Measurements from ENCODE around the gene RUBCN.
"Not testable (repeated sequence)": the region's sequence is repeated elsewhere in the genome, so short reads cannot be mapped to it uniquely, and the experiment has no call there.

Gene RUBCN

DNA sequence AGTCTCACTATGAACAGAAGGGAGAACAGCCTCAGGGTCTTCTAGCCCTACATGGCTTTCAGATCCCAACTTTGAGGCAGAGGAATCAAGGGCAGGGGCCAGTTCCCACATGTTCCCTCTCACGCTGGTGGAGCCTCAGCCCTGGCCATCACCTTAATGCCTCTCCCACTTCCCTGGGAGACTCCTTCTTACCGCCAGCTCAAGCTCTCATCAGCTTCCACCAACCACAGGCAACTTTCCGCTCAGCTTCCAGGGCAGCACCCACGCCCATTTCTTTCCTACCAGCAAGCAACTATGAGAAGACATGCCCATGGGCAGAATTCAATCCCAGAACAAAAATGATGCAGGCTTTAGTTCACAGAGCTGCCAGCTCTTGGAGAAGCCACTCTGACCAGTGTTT, 63.5 kb downstream of the RUBCN start:
- no peak for TF ChIP-seq SP1 (IDR thresholded peaks at IDR 0.05)
- no peak for TF ChIP-seq CTBP1 (IDR thresholded peaks at IDR 0.05; ENCODE audit: borderline replicate concordance)
- ChIA-PET CTCF (no interaction called here), POLR2A (no interaction called here)
- DNase-seq (ENCODE audit: extremely low spot score), result no peak

DNA sequence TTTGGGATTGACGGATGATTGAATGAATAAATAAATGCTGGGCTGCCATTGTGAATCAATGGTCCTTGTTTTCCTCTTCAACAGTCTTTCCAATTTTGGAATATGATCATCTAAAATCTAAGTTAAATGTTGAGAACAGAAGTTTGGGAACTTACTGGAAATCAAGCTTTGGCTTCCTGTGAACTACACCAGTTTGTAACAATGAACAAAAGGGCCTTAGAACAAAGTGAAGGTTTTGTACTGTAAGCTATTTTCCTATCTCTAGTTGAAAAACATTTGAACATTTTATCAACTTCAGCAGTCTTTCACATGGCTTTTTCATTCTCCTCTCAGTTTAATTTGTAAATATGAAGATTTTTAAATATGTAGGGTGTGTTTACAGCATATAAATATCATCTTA, 66.3 kb downstream of the RUBCN start:
- DNase-seq (ENCODE audit: extremely low spot score), result no peak
- POLR2A ChIA-PET, result no interaction called here
- CTCF ChIA-PET, result no interaction called here
- TF ChIP-seq FOXA1 (IDR thresholded peaks at IDR 0.05), result no peak
- TF ChIP-seq HDGF (IDR thresholded peaks at IDR 0.05; ENCODE audit: borderline replicate concordance), result no peak
- no peak for TF ChIP-seq SUZ12 (IDR thresholded peaks at IDR 0.05)
- TF ChIP-seq BHLHE40 (IDR thresholded peaks at IDR 0.05; ENCODE audit: borderline replicate concordance), result no peak

DNA sequence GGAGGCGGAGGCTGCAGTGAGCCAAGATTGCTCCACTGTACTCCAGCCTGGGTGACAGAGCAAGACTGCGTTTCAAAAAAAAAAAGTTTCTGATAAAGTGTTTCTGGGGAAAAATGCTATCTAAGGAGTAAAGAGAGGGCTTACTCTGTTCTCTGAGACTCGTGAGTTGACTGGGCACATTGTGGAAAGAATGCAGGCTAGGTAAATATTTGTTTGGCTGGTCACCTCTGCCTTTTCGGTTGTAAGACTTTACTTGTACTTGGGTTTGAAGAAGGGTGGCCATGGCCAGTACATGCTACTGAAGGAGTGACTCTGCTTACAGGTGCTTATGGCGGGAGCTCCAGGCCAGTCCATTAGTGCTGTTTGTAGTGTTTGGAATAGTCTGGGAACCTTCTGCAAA, 68.7 kb downstream of the RUBCN start:
- TF ChIP-seq PKNOX1 (IDR thresholded peaks at IDR 0.05), result no peak
- no peak for TF ChIP-seq CTBP1 (IDR thresholded peaks at IDR 0.05; ENCODE audit: borderline replicate concordance)
- no peak for TF ChIP-seq ZNF384 (IDR thresholded peaks at IDR 0.05)
- no peak for TF ChIP-seq FOXM1 (IDR thresholded peaks at IDR 0.05; ENCODE audit: borderline replicate concordance)
- TF ChIP-seq SP1 (IDR thresholded peaks at IDR 0.05), result no peak
- no peak for TF ChIP-seq HDGF (IDR thresholded peaks at IDR 0.05; ENCODE audit: borderline replicate concordance)
- TF ChIP-seq ELF4 (IDR thresholded peaks at IDR 0.05), result no peak
- TF ChIP-seq FOXK2 (IDR thresholded peaks at IDR 0.05), result no peak
- no peak for TF ChIP-seq BHLHE40 (IDR thresholded peaks at IDR 0.05; ENCODE audit: borderline replicate concordance)
- TF ChIP-seq SUZ12 (IDR thresholded peaks at IDR 0.05), result no peak
- TF ChIP-seq TARDBP (IDR thresholded peaks at IDR 0.05), result no peak
- TF ChIP-seq ARNT (IDR thresholded peaks at IDR 0.05), result no peak
- no peak for TF ChIP-seq L3MBTL2 (conservative IDR thresholded peaks at IDR 0.05)
- TF ChIP-seq LEF1 (IDR thresholded peaks at IDR 0.05; ENCODE audit: borderline replicate concordance), result no peak
- CTCF ChIA-PET, result no interaction called here
- no peak for DNase-seq (ENCODE audit: extremely low spot score)
- POLR2A ChIA-PET, result no interaction called here

DNA sequence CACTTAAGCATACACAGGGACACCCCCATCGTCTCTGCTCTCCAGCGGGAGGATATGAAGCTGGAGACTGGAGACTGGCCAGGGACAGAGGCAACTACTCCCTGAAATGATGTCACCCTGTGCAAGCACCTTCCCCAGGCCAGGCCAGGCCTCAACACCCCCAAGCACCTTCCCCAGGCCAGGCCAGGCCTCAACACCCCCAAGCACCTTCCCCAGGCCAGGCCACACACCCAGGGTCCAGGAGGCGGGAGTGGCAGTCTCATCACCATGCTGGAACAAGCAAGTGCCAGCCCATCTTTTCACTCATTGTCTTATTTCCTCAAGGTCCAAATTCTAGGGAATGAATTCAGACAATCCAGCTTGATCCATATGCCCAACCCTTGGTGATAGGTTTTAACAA, 69.4 kb downstream of the RUBCN start:
- DNase-seq (ENCODE audit: extremely low spot score); CTCF ChIA-PET; POLR2A ChIA-PET: not testable (repeated sequence)

DNA sequence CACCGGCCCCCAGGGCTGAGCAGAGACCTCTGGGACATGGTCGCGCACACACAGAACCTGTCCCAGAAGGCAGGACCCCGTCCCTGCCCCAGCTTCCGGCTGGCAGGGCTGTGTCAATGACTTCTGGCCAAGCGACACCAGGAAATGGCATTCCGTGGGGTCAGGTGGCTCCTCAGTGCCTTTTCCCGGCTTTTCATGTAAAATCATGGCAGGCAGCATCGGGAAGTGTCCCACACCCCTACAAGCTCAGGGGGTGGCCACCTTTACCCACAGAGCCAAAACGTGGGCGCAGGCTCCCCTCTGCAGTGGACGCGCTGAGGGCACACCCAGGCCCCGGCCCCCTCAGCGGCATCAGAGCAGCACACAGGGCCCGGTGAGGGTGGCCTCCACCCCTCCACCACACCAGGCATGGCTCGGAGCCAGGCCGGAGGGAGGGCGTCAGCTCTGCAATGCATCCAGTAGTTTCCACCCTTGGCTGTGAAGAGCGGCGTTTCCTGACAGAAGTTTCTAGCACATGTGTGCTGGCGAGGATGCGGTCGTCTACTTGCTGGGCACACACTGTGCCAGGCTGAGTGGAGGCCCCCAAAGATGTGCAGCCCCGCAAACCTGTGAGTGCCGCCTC, 70.4 kb downstream of the RUBCN start:
- POLR2A ChIA-PET; DNase-seq (ENCODE audit: extremely low spot score); CTCF ChIA-PET: not testable (repeated sequence)

DNA sequence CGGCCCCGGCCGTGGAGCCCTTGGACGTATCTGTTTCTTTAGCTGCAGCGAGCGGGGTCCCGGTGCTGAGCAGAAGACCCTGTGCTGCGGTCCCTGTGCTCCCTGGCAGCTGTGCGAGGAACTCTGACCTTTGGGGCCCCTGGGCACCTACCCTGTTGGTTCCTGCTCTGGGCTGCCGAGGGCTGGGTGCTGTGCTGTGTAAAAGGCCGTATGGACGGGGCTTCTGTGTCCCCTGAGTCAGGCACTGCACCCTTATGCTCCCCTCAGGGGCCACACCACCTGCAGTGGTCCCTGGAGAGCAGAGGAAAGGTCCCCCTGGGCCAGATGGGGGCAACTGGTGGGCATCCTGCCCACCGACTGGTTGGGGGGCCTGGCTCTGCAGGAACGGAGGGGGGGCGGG, 71.2 kb downstream of the RUBCN start:
- CTCF ChIA-PET, POLR2A ChIA-PET: not testable (repeated sequence)

GRCh38 chr3:197665142-197665491, 71.6 kb downstream of the RUBCN start:
- DNase-seq (ENCODE audit: extremely low spot score); CTCF ChIA-PET: not testable (repeated sequence)

More for the DNA sequence above, 71.2 kb downstream of the RUBCN start:
- not testable (repeated sequence) for DNase-seq (ENCODE audit: extremely low spot score)

DNA sequence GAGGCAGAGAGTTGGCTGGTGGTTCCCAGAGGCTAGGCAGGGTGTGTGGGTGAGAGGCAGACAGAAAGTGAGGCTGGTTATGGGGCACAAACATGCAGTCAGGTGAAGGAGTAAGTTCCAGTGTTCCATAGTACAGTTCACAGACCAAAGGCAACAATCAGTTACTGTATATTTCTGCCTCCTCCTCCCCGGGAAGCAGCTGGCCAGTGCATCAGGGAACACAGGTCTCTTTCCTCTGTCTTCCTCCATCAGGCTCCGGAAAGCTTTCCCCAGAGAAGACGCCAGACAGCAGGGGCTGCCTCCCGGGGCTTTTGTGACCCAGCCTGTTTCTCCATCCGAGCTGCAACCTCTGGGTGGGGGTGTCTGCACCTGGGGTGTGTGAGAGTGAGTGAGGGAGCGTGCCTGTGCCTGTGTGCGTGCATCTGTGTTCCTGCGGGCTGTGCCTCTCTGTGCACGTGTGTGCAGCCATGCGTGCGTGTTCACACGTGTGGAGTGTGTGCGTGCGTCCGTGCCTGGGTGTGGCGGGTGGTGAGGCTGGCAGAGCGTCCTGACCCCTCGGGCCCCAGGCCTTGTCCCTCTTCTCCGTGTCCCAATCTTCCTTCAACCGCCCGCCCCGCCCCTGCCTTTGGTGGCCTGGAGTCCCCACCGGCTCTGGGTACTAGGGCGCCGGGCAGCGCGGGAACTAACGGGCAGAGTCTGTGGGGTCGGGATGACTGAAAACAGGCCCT, 72.1 kb downstream of the RUBCN start:
- POLR2A ChIA-PET; CTCF ChIA-PET; DNase-seq (ENCODE audit: extremely low spot score): not testable (repeated sequence)

More at GRCh38 chr3:197665142-197665491, 71.6 kb downstream of the RUBCN start:
- POLR2A ChIA-PET, result not testable (repeated sequence)

DNA sequence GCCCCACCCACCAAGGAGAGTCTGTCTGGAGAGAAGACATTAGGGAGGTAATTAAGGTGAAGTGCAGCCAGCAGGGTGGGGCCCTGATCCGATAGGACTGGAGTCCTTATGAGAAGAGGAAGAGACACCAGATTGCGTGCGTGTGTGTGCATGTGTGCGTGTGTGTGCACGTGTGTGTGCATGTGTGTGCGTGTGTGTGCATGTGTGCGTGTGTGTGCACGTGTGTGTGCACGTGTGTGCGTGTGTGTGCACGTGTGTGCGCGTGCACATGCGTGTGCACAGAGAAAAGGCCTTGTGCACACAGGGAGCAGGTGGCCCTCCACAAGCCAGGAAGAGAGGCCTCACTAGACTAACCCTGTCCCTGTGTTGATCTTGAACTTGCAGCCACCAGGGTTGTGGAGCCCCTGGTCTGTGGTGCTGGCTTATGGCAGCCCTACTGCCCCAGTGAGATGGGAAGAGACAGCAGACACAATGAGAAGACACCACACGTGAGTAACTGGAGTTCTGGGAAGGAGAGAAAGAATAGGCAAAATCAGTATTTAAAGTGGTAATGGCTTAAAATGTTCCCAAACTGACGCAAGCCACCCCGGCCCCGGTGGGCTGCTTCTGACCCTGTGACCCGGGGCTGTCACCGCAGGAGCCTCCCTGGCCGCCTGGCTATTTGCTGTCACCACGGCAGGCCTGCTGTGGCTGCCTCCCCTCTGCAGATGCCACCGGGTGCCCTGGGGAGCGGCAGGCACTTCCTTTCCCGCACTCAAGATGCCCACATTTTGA, 73.2 kb downstream of the RUBCN start:
- CTCF ChIA-PET; POLR2A ChIA-PET; DNase-seq (ENCODE audit: extremely low spot score): not testable (repeated sequence)

- CTCF ChIA-PET; DNase-seq (ENCODE audit: extremely low spot score); POLR2A ChIA-PET: not testable (repeated sequence)
Observed at GRCh38 chr3:197662352-197662751, 74.4 kb downstream of the RUBCN start.

DNA sequence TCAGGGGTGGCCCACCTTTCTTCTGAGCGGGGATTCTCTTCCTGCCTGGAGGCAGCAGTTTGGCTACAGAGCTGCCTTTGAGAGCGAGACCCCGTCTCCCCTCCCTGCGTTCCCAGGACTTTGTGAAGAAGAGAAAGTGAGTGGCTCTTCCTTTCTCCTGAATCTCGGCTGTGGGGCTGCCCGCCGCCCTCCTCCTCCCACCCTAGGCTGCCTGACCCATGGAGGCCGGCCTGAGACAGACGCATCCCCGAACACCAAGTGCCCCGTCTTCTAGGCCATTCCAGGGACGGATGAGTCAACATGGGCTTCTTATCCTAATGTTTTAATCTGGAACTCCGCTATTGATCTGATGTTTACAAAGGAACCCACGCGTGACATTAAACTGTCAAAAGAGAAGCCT, 74.8 kb downstream of the RUBCN start:
- DNase-seq (ENCODE audit: extremely low spot score); CTCF ChIA-PET: not testable (repeated sequence)

GRCh38 chr3:197661234-197661834, 75.4 kb downstream of the RUBCN start:
- POLR2A ChIA-PET; CTCF ChIA-PET; DNase-seq (ENCODE audit: extremely low spot score): not testable (repeated sequence)

More for the DNA sequence above, 74.8 kb downstream of the RUBCN start:
- POLR2A ChIA-PET, result not testable (repeated sequence)

DNA sequence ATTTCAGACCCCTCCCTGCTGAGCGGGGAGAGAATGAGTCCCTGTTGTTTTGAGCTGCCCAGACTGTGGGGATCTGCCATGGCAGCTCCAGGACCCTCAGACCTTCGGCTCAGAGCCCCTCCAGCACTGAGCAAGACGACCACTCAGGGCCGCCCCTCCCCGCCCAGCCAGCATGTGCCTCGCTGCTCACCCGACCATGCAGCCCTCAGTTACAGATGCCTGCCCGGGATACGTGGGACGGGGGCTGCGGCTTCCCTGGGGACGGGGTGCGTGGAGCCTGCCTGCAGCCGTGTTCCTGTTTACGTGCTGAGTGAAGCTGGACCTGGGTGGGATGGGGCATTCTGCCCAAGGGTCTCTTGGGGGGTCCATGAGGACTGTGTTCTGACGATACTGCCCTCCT, 77.0 kb downstream of the RUBCN start:
- DNase-seq (ENCODE audit: extremely low spot score); CTCF ChIA-PET; POLR2A ChIA-PET: not testable (repeated sequence)

DNA sequence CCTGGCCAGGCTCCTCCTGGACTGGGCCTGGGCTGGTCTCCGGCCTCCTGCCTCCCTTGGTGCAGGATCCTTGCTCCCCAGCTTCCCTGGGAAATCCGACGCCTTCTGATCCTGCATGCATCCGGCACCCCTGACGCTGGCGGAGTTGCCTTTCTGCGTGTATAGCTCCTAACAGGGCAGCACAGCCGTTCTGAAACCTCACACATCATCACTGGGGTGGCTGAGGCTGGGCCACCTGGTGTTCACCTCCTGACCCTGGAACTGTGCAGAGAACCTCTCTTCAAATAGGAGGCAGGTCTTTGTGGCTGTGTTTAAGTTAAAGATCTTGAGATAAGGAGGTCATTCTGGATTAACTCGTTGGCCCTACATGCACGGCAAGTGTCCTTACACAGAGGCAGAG, 77.6 kb downstream of the RUBCN start:
- CTCF ChIA-PET; POLR2A ChIA-PET; DNase-seq (ENCODE audit: extremely low spot score): not testable (repeated sequence)
